ENCODE measurements around the gene GPATCH8.
A peak's percentile ranks its signal among the peaks of the same experiment; 100 is the strongest.

Gene GPATCH8

DNA sequence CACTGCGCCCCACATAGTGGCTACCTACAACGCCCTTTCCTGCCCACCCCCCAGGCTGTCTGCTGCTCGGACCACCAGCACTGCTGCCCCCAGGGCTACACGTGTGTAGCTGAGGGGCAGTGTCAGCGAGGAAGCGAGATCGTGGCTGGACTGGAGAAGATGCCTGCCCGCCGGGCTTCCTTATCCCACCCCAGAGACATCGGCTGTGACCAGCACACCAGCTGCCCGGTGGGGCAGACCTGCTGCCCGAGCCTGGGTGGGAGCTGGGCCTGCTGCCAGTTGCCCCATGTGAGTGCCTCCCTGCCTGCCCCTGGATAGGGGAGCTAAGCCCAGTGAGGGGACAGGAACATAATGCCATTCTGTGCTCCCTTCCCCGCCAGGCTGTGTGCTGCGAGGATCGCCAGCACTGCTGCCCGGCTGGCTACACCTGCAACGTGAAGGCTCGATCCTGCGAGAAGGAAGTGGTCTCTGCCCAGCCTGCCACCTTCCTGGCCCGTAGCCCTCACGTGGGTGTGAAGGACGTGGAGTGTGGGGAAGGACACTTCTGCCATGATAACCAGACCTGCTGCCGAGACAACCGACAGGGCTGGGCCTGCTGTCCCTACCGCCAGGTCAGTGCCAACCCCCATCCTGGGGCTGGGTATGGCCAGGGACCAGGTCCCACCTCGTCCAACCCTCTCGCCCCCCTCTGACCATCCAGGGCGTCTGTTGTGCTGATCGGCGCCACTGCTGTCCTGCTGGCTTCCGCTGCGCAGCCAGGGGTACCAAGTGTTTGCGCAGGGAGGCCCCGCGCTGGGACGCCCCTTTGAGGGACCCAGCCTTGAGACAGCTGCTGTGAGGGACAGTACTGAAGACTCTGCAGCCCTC, 151.0 kb downstream of the GPATCH8 start:
- DNase-seq, result no peak

- DNase-seq, result no peak
Observed at GRCh38 chr17:44351464-44351863, 151.7 kb downstream of the GPATCH8 start.

DNA sequence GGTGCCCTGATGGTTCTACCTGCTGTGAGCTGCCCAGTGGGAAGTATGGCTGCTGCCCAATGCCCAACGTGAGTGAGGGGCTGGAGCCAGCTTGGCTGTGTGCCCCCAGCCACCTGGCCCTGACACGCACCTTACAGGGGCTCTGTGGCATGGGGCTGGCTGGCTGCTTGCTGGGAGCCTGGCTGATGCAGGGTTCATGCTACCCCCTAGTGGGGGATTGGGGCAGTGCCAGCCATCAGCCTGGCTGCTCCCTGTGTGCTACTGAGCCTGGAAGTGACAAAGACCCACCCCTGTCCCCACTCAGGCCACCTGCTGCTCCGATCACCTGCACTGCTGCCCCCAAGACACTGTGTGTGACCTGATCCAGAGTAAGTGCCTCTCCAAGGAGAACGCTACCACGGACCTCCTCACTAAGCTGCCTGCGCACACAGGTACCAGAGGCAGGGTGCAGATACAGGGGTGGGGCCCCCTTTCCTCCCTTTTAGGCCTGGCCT, 152.4 kb downstream of the GPATCH8 start:
- peak; percentile 61 for DNase-seq

DNA sequence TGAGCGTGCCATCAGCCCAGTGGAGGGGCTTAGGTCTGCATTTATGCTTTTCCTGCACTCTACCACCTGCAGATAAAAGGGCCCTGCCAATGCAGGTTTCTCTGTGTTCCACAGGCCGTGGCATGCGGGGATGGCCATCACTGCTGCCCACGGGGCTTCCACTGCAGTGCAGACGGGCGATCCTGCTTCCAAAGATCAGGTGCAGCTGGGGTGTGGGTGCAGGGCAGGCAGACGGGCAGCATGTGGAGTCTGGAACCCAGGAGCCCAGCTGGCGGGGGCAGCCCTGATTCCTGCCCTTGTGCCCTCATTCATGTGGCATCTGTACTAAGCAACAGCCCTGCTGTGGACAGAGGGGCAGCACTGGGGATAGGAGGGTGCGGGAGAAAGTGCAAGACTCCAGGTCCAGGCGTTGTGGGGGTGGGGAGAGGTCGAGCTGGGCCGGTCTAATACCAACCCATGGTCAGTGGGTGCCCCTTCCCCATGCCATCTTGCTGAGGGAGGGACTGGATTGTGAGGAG, 153.6 kb downstream of the GPATCH8 start:
- DNase-seq, result no peak

GRCh38 chr17:44348988-44349364, 154.2 kb downstream of the GPATCH8 start:
- DNase-seq, result no peak

DNA sequence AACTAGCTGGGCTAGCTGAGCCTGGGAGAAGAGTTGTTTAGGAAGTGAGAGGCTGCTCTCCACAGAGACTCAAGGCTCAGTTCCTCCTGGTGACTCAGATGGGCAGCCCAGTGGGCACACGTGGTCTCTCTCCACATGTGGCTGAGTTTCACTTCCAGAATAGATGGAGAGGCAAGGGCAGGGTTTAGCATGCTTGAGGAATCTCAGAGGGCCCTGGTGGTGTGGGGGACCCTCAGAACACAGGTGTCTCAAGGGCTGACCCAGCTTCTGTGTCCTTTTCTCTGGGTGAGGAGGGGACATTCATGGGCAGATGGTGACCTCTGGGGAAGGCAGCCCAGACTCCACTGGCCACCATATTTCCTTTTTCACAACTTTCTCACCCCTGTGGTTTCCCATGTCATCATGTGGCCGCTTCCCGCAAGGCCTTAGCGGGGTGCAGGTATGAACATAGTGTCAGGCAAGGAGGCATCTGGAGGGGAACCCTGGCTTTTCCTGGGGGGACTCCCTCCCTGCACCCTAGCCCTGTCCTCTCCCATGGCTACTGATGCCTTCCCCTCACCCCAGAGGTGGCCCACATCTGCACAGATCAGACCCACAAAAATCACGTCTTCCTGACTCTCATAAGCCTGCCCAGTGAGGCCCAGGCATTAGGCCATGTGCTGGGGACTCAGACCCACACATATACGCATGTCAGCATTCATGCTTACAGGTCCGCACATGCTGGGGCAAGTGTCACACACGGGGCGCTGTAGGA, 154.8 kb downstream of the GPATCH8 start:
- DNase-seq, result no peak

All from CD4-positive, alpha-beta T cell treated with Interleukin-4 for 4 hours (primary cell).